Measurements from ENCODE around the gene MYLIP.

DNA sequence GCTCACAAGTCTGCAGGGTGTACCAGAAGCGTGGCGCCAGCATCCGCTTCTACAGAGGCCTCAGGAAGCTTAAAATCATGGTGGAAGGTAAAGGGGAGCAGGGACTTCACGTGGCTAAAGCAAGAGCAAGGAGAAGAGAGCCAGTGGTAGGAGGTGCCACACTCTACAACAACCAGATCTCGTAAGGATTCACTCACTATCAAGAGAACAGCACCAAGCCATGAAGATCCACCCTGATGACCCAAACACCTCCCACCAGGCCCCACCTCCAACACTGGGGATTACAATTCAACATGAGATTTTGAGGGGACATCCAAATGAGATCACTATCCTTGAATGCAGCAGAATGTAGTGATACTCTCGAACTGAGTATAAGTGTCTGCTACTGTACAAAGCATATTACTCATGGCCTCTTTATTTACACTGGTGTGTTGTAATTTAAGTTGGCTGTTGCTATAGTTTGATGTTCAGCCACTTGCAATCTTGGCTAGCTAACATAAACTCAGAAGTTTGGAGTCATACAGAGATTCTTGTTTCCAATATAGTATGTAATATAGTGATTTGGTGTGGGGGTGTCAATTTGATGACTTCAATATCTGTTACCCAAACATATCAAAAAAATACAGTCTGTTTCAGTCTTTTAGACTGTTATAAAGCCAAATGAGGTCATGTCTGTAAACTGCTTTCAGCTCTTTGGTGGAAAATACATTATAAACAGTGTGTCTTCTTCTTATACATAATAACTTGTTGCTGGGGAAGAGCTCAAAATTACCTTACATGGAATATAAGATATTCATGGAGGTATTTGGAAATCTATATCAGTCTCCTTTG, 39.4 kb upstream of the MYLIP start:
- TF ChIP-seq CTCF (IDR thresholded peaks at IDR 0.05) (no peak), POLR2A (IDR thresholded peaks at IDR 0.05) (no peak), EP300 (IDR thresholded peaks at IDR 0.05; ENCODE audit: low read depth) (no peak)
